Measurements from ENCODE around the gene KRT13.

Gene KRT13

DNA sequence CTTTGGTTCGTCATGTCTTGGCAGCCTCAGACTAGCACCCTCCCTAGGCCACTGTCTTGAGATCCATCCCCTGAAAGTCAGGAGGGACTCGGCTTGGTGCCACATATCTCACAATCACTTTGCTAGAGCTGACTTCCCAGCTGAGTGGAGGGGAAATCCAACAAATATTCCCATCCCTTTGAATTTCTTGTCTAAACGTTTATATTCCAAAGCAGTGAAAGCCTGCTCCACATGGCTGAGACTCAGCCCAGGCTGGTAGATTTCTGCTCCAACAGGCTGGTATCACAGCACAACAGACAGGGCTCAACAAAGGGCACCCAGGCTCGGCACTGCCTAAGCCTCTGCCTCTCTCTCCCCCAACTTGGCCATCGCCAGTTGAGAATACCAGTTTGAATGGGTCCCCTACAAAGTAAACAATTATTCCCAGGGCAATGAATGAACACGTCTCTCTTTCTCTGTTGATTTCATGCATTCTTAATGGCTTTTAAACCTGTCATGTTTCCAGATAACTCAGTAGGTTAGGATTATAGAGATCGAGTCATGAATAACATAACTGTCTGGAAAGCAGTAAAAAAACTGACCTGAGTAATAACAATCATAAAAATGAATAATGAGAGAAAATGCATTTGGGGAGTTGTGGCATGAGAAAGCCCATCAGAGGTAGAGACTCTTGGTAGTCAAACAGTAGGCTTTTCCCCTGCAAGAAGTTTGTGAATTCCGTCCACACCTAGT lies 1.0 kb downstream of the KRT13 start:
- H3K4me3 ChIP-seq, result no peak overlapping the region
- no peak overlapping the region for H3K27ac ChIP-seq

DNA sequence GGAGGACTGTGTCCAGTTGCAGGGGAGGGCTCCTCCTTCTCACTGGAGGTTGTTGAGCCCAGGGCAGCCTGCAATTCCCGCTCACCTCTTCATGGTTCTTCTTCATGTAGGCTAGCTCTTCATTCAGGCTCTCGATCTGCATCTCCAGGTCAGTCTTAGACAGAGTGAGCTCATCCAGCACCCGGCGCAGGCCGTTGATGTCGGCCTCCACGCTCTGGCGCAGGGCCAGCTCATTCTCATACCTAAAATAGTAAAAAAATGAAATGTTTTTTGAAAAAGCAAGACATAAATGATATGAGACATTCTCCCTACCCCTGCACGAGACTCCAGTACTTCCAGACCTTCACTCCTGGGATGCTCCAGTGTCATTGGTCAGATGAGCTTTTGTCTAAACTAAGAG lies 2.2 kb downstream of the KRT13 start:
- Histone ChIP-seq H3K4me3 (no peak overlapping the region), H3K27ac (no peak overlapping the region)

DNA sequence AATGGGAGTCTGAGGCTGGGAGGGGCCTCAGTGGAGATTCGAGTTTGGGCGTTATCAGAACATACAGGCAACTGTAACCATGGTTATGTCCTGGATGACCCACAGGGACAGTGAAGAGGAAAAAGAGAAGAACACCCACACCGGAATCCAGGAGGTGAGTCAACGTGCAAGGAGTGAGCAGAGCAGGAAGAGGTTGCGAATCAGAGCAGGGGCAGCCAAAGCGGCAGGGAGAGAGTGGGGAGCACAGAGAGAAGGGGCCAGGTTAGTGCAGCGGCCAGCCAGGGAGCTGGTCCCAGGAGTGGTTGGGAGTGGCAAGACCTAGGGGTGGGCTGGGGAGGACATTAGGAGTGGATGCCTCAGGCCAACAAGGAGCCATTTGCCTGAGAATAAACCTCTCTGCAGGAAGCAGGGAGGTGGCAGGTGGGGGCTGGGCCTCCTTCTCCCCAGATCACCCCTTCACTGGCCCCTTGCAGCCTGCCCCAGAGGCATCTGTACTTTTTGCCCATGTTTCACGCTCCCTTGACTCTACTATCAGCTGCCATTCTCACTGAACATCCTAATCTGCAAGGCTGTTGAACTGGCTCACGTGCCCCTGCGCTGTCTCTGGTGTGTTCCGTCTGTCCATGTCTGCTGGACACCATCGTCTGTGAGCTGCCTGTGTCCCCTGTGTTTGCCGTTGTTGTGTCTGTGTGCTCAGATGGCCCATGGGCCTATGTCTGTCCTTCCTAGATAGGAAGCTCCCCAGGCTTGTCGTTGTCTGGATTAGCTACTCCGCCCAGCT lies 5.1 kb downstream of the KRT13 start:
- H3K4me3 ChIP-seq, result no peak overlapping the region
- peak overlapping the region in 2 of 21 experiments; percentile 8 to 26 for H3K27ac ChIP-seq

DNA sequence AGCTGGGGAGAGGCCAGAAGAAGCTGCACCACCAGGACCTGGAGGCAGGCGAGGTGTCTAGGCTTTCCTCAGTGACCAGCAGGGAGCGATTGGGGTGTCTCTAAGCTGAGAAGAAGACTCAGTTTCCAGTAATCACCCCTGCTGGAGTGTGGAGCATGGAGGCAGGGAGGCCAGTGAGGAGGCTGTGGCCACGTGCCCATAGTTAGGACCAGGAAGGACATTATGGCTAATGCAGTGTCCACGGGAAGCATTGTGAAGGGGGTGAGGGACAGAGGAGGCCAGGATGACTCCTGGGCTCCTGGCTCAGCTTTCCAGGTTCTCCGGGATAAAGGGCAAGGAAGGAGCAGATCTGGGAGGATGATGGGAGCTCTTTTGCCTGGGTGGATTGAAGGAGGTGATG lies 5.7 kb downstream of the KRT13 start:
- Histone ChIP-seq H3K4me3 (no peak overlapping the region), H3K27ac (no peak overlapping the region)

DNA sequence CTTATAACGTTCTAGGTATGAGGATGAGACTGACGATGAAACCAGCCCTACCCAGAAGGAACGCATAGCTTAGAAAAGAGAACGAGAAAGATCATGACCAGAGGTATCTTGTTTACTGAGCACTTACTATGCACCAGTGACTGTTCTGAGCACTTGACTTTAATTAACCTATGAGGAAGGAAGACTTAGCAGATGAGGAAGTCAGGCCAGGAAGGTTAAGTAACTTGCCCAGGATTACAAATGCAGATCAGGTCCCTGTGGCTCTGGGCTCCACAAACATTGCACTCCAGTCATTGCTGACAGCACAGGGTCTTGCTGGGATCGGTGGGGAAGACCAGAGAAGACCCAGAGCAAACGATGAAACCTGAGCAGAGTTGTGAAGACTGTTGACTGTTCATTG lies 7.1 kb downstream of the KRT13 start:
- H3K27ac ChIP-seq, result peak overlapping the region in 4 of 21 experiments; percentile 1 to 70 (median 57)
- H3K4me3 ChIP-seq, result no peak overlapping the region

DNA sequence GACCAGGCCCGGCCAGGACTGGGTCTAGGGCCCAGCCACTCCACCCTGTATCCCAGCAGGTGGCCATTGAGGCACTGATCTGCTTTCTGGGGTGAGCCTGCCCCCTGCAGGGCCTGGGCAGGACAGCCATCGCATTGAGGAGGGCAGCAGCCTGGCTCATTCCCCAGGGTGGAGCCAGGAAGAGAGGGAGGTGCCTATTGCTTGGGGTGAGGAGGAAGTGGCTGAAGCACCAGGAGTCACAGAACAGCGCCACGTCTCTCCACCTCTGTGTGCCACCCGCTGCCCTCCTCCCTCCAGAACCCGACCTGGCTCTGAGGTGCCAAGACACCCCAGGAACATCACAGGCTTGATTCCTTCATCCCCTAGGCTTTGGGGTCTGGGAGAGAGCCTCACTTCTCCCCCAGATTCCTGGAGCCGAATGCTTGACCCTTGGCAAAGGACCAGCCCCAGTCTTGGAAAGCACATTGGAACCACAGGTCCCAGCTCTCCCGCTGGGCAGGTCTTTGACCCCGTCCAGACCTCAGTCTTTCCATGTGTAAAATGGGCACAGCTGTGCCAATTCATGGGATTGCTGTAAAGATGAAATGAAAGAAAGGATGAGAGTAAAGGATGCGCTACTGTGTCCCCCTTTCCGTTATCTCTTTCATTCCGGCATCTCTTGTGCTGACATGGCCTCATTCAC lies 8.5 kb downstream of the KRT13 start:
- peak overlapping the region in 3 of 21 experiments; percentile 10 to 70 (median 35) for H3K27ac ChIP-seq
- no peak overlapping the region for H3K4me3 ChIP-seq

DNA sequence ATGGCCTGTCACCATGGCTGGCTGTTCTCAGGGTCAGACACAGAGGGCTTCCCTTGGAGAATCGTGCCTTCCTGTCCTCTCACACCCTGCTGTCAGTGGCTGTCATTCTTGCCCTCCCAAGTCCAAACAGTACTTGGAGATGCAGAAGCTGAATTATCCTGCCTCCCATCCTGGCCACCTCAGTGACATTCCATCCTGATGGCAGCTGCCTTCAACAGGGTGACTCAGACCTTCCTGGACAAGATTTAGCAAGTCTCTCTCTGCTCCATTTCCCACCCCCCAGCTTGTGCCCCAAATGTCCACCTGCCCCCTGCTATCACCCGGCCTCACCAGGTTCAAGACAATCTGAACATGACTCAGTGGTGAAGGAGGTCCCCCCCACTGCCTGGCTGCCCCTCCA lies 10.9 kb downstream of the KRT13 start:
- H3K27ac ChIP-seq, result no peak overlapping the region
- no peak overlapping the region for H3K4me3 ChIP-seq

DNA sequence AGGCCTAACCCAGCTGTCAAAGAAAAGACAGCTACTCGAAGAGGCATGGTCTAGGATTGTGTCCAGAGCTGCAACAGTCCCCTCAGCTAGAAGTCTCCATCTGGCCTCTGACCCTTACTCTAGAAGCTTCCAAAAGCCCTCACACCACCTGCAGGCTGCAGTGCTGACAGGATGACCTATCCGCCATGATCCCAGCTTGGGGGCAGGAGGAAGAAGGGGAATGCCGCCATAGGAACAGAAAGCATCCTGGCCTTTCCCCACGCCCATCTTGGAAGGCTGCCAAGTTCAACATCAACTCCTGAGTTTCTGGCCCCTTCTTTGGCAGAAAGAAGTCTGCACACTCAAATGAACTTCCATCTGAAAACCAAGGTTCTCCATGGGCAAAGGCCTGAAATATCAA lies 12.6 kb downstream of the KRT13 start:
- H3K4me3 ChIP-seq, result no peak overlapping the region
- peak overlapping the region in 3 of 21 experiments; percentile 24 to 43 (median 26) for H3K27ac ChIP-seq

DNA sequence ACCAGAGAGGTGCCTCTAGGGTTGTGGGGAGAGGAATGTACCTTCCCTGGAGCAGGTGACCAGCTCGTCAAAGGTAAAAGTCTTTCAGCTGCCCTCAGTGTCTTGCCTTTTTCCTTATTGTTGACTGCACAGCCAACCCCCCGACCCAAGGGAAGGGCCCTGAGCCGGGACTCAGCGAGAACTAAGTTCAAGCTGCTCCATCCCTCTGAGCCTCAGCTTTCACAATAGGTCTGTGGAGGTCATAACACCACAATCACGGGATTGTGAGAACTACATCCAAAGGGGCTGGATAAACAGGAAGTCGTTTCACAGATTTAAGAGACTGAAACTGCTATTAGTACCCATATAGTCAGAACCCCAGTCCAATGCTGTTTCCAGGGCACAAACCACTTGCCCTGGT lies 13.1 kb downstream of the KRT13 start:
- Histone ChIP-seq H3K27ac (peak overlapping the region in 1 of 21 experiments; percentile 43), H3K4me3 (no peak overlapping the region)

DNA sequence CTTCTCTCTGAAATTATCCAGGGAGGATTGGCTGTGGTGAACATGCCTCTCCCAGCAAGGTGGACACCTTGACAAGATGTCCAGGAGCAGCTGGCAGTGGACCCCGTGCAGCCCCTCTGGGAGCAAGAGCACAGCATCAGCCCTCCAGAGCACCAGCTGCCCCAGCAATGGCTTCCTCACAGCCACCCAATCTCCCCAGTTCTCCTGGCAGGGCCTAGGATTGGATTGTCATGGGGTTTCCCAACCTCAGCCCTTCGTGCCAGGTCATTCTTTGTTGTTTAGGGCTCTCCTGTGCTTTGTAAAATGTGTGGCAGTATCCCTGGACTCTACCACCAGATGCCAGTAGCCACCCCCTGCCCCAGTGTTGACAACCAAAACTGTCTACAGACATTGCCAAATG lies 13.9 kb downstream of the KRT13 start:
- no peak overlapping the region for H3K4me3 ChIP-seq
- H3K27ac ChIP-seq, result no peak overlapping the region

DNA sequence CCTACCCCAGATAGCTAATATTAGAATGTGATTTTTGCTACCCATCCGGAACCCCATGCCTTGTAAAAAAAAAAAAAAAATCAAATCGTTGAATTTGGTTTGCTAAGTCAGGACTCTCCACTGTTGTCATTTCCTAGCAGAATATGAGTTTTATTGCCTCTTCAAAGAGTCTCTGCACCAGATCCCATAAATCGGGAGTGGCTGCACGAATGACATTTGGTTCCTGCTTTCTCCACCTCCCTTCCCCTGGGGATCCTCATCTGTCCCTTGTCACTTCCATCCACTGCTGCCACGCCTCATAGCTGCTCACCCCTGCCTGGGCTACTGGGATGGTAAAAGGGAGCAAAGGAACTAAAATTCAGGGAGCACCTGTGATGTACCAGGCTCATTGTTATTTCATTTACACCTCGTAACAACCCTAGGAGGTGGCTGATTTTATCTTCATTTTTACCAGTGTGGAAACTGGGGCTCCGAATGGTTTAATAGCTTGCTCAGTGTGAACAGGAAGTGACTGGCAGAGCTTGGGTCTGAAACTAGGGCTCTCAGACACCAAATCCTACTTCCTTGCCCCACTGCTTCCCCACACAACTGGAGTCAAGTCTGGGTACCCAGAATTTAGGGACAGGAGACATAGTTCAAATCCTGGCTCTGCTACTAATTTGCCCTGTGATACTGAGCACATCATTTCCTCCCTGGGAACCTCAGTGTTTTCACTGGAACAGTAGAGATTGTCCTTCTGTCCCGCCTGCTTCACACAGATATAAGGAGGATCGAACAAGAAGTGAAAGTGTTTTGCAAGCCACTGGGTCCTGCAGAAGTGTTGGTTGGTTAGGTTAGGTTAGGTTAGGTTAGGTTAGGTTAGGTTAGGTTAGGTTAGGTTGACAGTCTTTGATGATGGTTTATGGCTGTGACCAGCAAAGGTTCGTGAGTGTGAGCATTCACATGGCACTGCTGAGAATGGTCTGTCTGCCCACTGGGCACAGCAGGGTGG lies 15.1 kb downstream of the KRT13 start:
- Histone ChIP-seq H3K27ac (no peak overlapping the region), H3K4me3 (no peak overlapping the region)

DNA sequence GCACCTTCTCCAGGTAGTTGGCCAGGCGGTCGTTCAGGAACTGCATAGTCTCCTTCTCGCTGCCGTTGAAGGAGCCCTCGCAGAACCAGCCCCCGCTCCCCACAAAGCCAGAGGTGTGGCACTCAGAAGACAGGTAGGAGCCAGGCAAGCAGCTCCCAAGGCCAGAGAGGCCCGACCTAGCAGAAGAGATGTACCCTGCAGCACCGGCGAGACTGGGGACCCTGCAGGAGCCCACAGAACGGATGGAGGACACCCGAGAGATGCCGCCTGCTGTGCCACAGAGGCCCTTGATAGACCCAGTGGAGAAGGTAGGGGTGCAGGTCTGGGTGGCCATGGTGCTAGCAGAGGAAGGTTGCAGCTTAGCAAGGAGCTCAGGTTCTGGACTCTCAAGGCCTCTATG lies 15.9 kb downstream of the KRT13 start, which contains the start of gene KRT36:
TSS of gene KRT36 (minus strand) at position 380 of the 400 bp plus-strand sequence. CDS start at position 334, 46 bp downstream.
- Histone ChIP-seq H3K4me3 (no peak within 1 kb of the TSS), H3K27ac (no peak within 1 kb of the TSS)

DNA sequence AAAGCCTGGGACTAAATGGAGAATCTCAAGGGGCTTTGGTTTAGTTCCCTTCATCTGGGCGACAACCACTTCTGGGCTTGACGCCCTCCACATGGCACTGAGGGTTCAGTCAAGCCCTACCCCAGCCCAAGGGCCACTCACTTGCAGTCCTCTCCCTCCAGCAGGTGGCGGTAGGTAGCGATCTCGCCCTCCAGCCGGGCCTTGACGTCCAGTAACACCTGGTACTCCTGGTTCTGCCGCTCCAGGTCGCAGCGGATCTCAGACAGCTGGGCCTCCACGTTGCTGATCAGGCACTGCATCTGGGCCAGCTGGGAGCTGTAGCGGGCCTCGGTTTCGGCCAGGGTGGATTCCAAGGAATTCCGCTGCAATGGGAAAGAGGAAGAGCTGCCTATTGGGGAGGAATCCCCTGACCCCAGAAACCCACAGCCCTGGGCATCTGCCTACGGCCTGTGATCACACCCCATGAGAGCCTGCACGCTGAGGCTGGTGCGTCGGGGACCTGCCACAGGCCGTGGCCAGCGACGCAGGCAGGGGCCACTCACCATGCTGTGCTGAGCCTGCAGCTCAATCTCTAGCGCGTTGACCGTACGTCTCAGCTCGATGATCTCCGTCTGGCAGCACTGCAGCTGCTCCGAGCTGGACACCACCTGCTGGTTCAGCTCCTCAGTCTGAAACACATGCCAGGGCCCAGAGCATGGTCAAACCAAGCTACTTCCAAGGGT lies 18.4 kb downstream of the KRT13 start:
- Histone ChIP-seq H3K4me3 (no peak overlapping the region), H3K27ac (no peak overlapping the region)

DNA sequence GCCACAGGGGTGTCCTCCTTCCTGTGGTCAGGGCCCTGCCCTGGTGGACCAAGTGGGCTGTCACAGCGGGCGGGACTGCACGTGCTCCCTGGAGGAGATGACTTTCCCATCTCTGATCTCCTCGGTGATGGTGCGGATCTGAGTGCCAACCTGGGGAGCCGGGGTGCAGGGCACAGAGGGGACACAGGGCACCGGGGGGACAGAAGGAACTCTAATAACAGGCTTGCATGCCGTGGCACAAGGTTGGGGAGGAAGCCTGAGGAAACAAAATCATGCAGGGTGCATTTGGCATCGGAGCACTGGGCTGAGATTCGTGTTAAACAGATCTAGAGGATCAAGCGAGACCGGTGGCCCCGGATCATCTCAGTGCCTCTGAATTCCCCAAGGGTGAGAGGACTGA lies 19.1 kb downstream of the KRT13 start:
- no peak overlapping the region for H3K4me3 ChIP-seq
- no peak overlapping the region for H3K27ac ChIP-seq

DNA sequence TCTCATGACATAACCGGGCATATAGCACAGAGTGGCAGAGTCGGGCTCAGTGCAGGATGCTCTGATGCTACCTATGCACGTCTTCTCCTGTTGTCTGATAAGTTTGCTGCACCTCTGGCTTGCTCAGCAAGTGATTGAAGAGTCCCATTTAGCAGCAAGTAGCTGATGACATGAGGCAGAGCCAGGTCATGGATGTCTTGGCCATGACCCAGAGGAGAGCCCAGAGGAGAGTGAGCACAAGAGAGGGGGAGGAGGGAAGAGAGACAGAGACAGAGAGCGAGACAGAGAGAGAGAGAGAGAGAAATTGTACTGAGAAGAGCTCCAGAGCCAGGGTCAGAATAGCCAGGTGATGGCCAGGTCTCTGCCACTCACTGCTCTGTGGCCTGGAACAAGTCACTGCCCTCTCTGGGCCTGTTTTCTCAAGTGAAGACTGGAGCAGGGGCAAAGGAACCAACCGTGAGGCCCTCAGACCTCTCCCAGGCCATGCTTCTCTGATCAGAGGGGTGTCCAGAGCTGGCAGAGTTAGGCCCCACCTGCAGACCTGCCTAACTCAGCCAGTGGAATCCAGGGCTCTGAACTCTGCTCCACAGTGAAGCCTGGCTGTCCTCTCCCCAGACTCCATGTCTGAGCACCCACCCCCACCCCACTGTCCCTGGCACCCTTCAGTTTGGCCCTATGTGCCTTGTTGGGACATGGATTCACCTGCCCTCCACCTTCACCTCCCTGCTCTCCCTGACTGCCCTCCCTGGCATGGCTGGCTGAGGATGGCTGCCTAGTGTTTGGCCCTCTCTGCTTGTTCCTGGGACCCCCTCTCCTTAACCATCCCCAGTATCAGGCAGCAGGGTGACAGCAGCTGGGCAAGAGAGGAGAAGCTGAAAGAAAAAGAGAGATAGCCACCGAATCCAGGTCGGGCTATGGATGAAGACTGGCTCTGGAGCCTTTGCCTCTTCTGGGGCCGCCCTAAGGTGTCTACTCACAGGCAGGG lies 20.2 kb downstream of the KRT13 start:
- H3K27ac ChIP-seq, result no peak overlapping the region
- H3K4me3 ChIP-seq, result no peak overlapping the region

DNA sequence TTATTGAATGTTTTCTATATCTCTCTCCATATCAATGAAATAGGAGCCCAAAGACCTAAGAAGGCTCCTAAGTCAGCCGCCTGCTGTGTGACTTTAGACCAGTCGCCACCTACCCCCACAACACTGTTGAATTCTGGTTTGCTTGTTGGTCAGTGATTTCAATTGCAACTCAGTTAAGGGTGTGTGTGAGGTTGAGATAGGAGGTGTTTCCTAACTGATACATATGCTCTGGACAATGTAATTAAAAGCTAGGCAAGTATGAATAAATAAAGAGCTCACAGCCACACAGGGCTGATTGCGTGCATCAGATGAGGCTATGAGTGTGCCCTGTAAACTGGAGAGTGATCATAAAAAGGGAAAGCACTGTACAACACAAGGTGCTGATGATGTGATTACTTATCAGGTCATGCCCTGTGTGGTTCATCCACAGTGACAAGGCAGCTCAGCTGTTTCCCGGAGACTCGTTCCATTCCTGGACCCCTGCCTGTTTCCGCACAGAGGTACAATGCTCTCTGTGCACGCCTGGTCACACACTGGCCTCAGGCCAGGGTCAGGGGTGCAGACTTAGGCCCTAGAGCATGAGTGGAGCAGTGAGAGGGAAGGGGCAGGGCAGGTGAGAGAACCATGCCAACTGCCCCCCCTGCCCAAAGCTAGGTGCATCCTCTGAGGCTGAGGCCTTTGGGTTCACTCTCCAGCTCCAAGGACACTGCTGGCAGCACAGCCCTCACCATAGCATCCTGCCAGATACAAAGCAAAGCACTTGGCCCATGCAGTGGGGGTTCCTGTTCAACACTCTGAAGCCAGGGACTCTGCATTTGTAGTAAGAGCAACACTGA lies 21.2 kb downstream of the KRT13 start:
- no peak overlapping the region for H3K27ac ChIP-seq
- no peak overlapping the region for H3K4me3 ChIP-seq

DNA sequence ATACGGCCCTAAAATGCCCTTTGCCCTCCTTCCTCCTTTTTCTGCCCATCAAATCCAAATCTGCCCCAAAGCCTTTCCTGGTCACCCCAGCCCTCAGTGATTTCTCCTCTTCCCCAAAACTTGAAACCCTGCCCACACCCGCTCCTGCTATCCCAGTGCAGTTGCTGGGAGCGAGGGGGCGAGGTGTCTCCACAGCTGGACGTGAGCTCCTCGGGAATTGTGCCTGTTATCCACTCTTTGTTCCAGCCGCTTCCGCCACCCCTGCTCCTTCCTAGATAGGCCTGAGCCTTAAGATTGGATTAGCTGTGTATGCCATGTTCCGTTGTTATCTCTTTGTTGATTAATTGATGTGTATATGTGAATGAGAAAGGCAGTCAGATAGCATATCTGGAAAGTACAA lies 21.9 kb downstream of the KRT13 start:
- H3K4me3 ChIP-seq, result no peak overlapping the region
- no peak overlapping the region for H3K27ac ChIP-seq
